Stimulated activated CD4-positive, alpha-beta T cell treated with anti-CD3 and anti-CD28 coated beads, TNF-alpha, amount 100 ng/mL, for 48 hours (primary cell): ENCODE data around the gene RBMX.

Experiments used
- DNase-seq, 3 donors: peaks; one replicate each; pipeline ENCODE4 v3.0.0-alpha.2; 2020; ENCODE audit warnings: low read depth in 3 of 3

Gene RBMX

GRCh38 chrX:136839196-136839595 lies 41.3 kb downstream of the RBMX start:
- no peak for DNase-seq

- DNase-seq: no peak
These were observed 44.8 kb downstream of the RBMX start for GRCh38 chrX:136835761-136836160.

GRCh38 chrX:136829413-136829812 lies 51.1 kb downstream of the RBMX start:
- DNase-seq: no peak

GRCh38 chrX:136828830-136829229 lies 51.7 kb downstream of the RBMX start:
- DNase-seq: no peak

GRCh38 chrX:136827026-136827425 lies 53.5 kb downstream of the RBMX start:
- no peak for DNase-seq

- no peak for DNase-seq
These were observed 54.8 kb downstream of the RBMX start for GRCh38 chrX:136825771-136826170.
